Osteoblast (primary cell): ENCODE results near the gene GDPGP1. TPM values are rescaled to one million over a fixed set of nuclear protein-coding genes. Genes with fewer than 3 reads are reported as not detected.
A peak's percentile ranks its signal among the peaks of the same experiment; 100 is the strongest.
"Not testable (repeated sequence)": the region's sequence is repeated elsewhere in the genome, so short reads cannot be mapped to it uniquely, and the experiment has no call there.

Experiments
- DNase-seq: peaks from one replicate; pipeline ENCODE4 v3.0.0; 2011; ENCODE audit warnings: low spot score, mixed read lengths; ENCODE audit not compliant: insufficient read length; ENCODE audit errors: missing footprints
- H2AFZ ChIP-seq: 2 replicates; pipeline ENCODE4 v1.6.0; 2011; ENCODE audit warnings: mild to moderate bottlenecking, low read length
- H3K27ac ChIP-seq: 2 replicates; pipeline ENCODE4 v1.5.1; 2011; ENCODE audit warnings: mild to moderate bottlenecking, low read depth, low read length, moderate library complexity
- H3K27me3 ChIP-seq: 2 replicates; pipeline ENCODE4 v1.6.0; 2012; ENCODE audit warnings: mild to moderate bottlenecking, control low read depth, inconsistent platforms, low read length, moderate library complexity; ENCODE audit not compliant: insufficient read depth
- H3K36me3 ChIP-seq: 2 replicates; pipeline ENCODE4 v1.5.1; 2011; ENCODE audit warnings: mild to moderate bottlenecking, low read length, control low read depth, moderate library complexity; ENCODE audit not compliant: insufficient read depth
- H3K4me1 ChIP-seq: 2 replicates; pipeline ENCODE4 v1.5.1; 2011; ENCODE audit warnings: mild to moderate bottlenecking, low read length, control low read depth, moderate library complexity; ENCODE audit not compliant: insufficient read depth
- H3K4me2 ChIP-seq: 2 replicates; pipeline ENCODE4 v1.6.0; 2011; ENCODE audit warnings: mild to moderate bottlenecking, low read length; ENCODE audit not compliant: insufficient read depth
- H3K4me3 ChIP-seq: fragments of 200-600 bp; sonication (generic); 3 replicates; pipeline ENCODE4 v1.5.1; 2012; ENCODE audit warnings: mild to moderate bottlenecking, low read length, inconsistent platforms; ENCODE audit not compliant: insufficient read depth
- H3K79me2 ChIP-seq: 2 replicates; pipeline ENCODE4 v1.6.0; 2012; ENCODE audit warnings: mild to moderate bottlenecking, low read length, control low read depth, inconsistent platforms; ENCODE audit not compliant: insufficient read depth
- H3K9me3 ChIP-seq: 2 replicates; pipeline ENCODE4 v1.5.1; 2011; ENCODE audit warnings: low read depth, low read length, control low read depth
- H4K20me1 ChIP-seq: 2 replicates; pipeline ENCODE4 v1.6.0; 2012; ENCODE audit warnings: mild to moderate bottlenecking, low read length, control low read depth; ENCODE audit not compliant: insufficient read depth
- total RNA-seq: library from RNA; depleted of rRNA; stranded (reverse); fragments of >200 nt; gene quantifications from 2 replicates; pipeline ENCODE4 v1.2.3, GENCODE V29; 2012
- TF ChIP-seq, protein P1 (sequence below): IDR thresholded peaks from 2 replicates; pipeline ENCODE4 v1.5.1; 2011; ENCODE audit warnings: mild to moderate bottlenecking, low read depth, low read length, moderate library complexity; ENCODE audit errors: extremely low read depth

GDPGP1 gene
- total RNA-seq, 1 donor = 8.0 TPM

DNA sequence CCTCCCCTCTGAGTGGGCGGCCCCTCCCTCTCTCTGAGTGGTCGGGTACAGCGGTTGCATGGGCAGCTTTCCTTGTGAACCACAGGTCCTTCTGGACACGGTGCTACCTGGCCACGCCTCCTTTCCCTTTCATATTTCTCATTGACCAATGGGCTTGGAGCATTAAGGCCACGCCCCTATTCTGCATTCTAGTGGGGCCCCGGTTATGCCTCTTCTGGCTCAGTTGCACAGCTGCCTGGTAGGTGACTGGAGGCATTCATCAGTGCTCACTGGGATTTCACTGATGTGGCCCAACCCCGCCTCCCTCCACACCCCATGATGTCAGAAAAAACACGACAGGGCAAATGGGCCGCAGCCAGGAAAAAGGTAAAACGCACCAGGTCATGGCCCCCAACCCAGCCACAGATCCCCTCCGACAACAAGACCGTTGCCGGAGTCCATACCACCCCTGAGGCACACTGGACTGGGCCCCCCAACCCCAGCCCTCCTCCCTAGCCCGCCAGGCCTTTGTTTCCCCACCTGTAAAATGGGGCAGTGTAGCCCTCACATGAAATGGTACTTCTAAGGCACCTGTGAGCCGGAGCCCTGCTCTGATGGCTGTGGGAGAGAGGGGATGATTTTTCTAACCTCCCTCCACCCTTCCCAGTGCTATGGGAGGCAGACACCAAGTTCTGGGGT lies 57.8 kb downstream of the GDPGP1 start:
- Histone ChIP-seq H3K4me2 (no peak overlapping the region), H3K27ac (no peak overlapping the region), H3K9me3 (no peaks in the 10 kb centered on the region), H3K79me2 (no peaks in the 10 kb centered on the region), H3K4me3 (no peak overlapping the region), H3K4me1 (no peaks in the 10 kb centered on the region), H3K27me3 (no peaks in the 10 kb centered on the region), H3K36me3 (no peaks in the 10 kb centered on the region), H2AFZ (no peak overlapping the region), H4K20me1 (no peaks in the 10 kb centered on the region)
- peak; percentile 72 for DNase-seq
- TF ChIP-seq, protein P1, sequence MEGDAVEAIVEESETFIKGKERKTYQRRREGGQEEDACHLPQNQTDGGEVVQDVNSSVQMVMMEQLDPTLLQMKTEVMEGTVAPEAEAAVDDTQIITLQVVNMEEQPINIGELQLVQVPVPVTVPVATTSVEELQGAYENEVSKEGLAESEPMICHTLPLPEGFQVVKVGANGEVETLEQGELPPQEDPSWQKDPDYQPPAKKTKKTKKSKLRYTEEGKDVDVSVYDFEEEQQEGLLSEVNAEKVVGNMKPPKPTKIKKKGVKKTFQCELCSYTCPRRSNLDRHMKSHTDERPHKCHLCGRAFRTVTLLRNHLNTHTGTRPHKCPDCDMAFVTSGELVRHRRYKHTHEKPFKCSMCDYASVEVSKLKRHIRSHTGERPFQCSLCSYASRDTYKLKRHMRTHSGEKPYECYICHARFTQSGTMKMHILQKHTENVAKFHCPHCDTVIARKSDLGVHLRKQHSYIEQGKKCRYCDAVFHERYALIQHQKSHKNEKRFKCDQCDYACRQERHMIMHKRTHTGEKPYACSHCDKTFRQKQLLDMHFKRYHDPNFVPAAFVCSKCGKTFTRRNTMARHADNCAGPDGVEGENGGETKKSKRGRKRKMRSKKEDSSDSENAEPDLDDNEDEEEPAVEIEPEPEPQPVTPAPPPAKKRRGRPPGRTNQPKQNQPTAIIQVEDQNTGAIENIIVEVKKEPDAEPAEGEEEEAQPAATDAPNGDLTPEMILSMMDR = no peak

DNA sequence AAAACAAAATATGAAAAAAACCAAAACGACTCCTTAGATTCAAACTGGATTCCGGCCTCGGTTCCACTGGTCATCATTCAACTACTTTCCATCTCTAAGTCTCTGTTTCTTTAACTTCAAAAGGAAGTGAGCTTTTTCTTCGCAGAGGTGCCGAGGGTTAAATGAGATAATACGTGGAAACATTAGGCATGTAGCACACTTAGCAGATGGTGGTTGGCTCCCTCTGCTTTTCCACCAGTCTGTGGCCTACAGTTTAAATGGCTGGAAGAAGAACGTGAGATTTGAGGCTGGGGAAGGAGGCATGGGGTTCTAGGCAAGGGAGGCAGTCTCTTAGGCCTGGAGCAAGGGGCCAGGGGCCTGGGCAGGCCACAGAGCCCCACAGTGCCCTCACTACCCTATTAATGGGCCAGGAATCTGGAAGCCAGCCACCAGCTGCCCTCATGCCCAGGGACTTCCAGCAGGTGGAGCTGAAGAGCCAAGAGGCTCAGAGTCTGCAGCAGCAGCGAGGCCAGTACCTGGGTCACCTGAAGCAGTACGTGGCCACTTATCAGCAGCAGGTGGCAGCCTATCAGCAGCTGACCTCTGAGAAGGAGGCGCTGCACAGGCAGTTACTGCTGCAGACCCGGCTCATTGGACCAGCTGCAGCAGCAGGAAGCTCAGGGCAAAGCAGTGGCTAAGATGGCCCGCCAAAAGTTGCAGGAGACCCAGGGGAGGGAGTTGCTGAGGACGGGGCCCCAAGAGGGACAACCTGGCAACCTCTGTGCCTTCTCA lies 59.2 kb downstream of the GDPGP1 start:
- not testable (repeated sequence) for H3K79me2 ChIP-seq, H3K4me2 ChIP-seq, H4K20me1 ChIP-seq, H2AFZ ChIP-seq, DNase-seq, H3K27me3 ChIP-seq, H3K9me3 ChIP-seq, H3K36me3 ChIP-seq, H3K4me1 ChIP-seq, H3K27ac ChIP-seq, H3K4me3 ChIP-seq
- TF ChIP-seq, protein P1 = peak; percentile 66

DNA sequence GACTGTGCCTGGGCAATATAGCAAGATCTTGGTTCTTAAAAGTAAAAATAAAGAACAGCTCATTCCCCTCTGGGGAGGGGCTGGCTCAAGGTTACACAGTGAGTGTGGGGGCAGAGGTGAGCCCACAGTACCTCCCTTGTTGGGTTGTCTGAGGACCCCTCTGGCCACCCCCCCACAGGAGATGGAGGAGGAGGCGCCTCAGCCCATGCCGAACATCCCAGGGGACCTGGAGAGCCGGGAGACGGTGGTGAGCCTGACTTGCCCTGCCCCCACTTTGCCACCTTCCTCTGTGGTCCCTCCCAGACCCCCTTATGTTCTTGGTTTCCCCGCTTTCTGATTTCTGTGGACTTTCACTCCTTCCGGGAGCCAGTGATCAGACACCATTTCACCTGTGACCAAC lies 60.1 kb downstream of the GDPGP1 start:
- H2AFZ ChIP-seq = no peak overlapping the region
- DNase-seq = no peak
- H3K9me3 ChIP-seq = no peaks in the 10 kb centered on the region
- H3K79me2 ChIP-seq = no peaks in the 10 kb centered on the region
- H3K4me3 ChIP-seq = no peak overlapping the region
- H3K4me1 ChIP-seq = no peaks in the 10 kb centered on the region
- H3K27me3 ChIP-seq = no peaks in the 10 kb centered on the region
- no peak overlapping the region for H3K4me2 ChIP-seq
- TF ChIP-seq, protein P1 = no peak
- no peaks in the 10 kb centered on the region for H4K20me1 ChIP-seq
- H3K27ac ChIP-seq = no peak overlapping the region
- H3K36me3 ChIP-seq = no peaks in the 10 kb centered on the region

DNA sequence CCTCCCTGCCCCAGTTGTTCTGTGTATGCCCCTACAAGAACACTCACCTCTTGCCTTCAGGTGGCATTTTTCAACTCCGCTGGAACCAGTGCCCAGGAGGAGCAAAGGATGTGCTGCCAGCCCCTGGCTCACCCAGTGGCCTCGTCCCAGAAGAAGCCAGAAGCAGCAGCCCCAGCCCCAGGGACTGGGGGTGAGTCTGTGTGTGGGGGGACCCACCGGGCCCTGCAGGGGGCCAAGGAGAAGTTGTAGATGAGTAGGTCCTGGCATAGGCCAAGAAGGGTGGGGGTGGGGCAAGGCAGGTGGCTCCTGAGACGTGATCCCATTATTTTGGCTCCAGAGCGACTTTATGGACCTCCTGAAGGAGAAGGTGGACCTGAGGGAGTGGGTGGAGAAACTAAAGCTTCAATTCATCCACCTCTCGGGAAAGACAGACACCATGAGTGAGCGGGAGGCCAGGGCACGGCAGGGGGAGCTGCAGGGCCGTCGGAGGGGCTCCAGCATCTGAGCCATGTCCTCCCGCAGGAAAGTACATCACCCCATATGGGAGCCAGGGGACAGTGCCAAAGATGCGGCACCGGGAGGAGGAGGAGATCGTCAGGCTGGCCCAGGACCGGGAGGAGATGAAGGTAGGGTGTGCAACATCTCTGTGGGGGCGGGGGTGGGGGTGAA lies 60.7 kb downstream of the GDPGP1 start:
- no peak for DNase-seq
- H3K27me3 ChIP-seq = no peaks in the 10 kb centered on the region
- no peaks in the 10 kb centered on the region for H3K36me3 ChIP-seq
- no peak overlapping the region for H2AFZ ChIP-seq
- no peak overlapping the region for H3K27ac ChIP-seq
- no peaks in the 10 kb centered on the region for H3K79me2 ChIP-seq
- TF ChIP-seq, protein P1 = no peak
- H4K20me1 ChIP-seq = no peaks in the 10 kb centered on the region
- H3K4me2 ChIP-seq = no peak overlapping the region
- H3K9me3 ChIP-seq = no peaks in the 10 kb centered on the region
- H3K4me3 ChIP-seq = no peak overlapping the region
- no peaks in the 10 kb centered on the region for H3K4me1 ChIP-seq
